Pulmonary artery endothelial cell (primary cell): ENCODE data around the gene SAE1. TPM values are rescaled to one million over a fixed set of nuclear protein-coding genes. Genes with fewer than 3 reads are reported as not detected.
A peak's percentile ranks its signal among the peaks of the same experiment; 100 is the strongest.

Experiments
- DNase-seq: peaks from one replicate; pipeline ENCODE4 v3.0.0-alpha.2; 2011; ENCODE audit warnings: low read depth, low spot score
- total RNA-seq: library from RNA; depleted of rRNA; stranded (reverse); fragments of >200 nt; gene quantifications from 2 replicates; pipeline ENCODE4 v1.2.3, GENCODE V29; 2014

The SAE1 gene
- total RNA-seq, 1 donor from 2014 or later: 210 TPM

DNA sequence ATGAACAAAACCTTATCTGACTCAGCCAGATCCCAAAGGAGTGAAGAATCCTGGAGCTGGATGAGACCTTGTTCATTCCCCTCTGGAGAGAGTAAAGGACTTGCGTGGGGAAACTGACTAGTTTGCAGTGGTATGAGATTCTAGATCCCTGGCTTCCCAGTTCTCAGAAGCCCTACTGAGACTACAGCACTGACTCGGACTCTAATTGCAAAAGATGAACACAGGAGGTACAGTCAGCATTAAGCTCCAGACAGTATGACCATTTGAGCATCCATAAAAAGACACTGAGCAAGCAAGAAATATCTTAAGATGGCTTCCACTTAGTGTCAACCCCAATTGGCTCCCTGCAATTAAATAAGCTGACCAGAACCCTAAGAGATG, 23.8 kb upstream of the SAE1 start:
- DNase-seq: no peak

DNA sequence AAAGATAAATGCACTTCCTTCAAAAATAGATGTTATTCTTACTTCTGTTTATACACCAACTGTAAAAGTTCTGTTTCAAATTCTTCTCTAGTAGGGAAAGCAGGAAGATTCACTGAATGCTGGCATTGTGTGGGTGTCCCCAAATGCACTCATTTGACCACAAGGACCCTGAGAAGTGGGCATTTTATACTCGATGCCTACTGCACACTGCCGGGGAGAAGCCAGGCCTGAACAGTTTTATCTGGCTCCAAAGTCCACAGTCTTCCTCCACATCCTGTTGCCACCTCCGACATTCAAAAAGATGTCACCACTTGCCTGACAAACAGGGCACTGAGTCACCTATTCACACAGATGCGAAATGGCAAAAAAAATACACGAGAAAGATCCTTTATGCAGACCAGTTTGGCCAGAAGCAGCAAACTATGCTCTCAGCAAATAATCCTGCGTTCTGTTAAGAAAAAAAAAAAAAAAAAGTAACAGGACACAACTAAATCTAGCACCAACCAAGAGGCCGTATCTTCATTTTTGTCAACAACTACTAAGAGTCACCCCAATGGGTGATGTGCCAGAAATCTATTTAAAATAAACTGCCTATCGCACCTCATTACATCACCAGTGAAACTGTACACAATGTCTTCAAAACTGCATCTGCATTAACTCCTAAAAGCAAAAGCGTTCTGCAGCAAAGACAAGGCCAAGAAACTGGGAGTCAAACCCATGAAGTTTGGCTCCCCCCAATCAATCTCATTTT, 23.3 kb upstream of the SAE1 start:
- DNase-seq: no peak

DNA sequence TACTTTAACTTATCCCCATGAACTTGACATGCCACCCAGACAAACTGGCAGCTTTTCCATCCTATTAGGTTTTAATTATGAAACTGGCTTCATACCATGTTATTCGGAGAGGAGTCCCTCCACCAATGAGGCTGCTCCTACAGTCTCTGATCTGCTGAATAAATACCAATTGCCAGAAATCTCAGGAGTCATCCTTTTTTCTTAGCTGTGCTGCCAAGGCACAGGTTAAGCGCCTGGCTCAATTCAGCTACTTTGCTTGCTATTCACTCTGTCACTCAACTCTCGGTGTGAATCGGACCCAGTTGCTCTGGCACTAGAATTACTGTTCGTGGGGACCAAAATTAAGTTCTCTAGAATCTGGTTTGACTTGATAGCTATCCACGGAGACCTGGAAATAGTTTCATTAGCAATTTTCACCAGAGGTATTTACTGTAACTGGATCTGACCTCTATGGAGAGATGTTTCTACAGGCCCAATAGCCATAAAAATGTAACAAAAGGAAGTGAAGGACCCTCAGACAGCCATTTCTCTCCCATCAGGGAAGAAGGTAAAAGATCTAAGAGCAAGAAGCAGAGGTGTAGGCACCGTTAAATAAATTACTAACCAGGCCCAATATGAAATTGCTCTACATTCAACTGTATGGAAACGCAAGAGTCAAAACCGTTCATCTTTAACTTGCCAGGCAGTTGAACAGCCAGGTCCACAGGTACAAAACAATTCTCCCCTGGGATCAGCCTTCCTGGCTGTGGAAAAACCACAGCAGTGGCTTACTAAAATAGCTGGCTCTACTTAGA, 22.5 kb upstream of the SAE1 start:
- DNase-seq: no peak

DNA sequence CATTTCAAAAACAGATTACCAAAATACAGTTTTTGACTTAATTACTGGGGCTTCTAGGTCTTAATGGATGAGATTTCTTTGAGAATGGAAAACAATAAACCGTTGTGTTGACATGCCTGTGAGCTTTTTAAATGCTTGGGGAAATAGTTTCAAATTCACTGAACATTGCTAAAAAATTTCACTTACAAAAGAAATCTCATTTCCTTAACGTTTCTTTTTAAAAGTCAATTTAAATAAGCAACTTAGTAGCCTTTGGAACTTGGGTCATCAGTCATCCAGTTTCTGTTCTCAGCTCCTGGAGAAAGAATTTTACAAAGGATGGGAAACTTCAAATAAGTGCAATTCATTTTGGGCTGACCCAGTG, 21.5 kb upstream of the SAE1 start:
- DNase-seq: no peak

DNA sequence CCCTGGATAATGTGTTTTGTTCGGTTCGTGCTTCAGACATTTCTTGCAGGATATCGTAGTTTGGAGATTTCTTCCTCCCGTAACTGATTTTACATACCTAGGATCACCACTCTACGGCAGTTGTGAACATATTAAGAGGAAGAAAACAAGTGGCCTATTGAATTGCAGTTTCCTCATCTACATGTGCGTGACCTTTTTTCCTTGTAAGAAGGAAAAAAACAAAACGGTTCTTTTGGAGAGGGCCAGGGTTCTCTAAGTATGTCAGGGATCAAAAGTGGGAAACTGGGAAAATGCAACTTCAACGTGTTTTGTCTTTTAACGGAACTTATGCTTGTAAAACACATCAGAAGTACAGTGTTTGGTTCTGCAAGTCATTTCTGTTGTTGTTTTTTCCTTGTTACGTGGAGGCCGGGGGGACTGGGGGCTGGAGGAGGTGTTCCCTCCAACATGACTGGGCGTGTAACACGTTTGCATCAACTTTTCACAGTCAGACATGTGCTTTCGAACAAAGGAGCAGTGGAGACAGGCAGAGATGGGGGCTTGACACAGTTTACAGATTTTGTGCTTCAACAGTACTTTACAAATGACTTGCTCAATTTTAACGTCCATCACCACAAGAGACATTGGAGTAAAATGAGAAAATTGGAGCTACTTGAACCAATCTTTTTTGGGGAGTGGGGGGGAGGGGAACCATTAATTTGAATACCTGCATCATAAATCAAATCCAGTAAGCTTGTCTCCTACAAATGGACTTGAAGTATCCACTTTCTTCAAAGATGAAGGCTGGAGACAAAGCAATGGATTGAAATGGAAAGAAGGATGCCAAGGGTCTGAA, 20.9 kb upstream of the SAE1 start:
- no peak for DNase-seq

DNA sequence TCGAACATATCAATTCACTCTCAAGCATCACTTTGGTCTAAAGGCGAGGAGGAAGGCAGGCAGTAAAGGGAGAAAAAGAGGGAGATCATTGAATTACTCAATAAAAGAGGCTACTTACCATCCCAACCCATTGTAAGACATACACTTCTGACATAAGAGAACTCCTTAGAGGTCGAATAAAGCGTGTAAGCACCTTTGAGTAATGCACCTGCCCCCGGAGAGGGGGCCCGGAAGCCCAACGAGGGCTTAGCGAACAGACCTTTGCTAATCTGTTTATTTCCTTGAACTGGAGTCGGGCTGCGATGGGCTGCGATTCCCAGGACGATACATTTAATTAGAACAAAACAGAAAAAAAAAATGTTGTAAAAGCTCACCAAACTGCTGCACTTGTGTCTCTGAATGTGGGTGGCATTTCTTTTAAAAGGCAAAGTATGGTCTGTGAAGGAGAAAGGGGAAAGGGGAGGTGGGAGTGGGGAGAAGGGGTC, 20.1 kb upstream of the SAE1 start:
- no peak for DNase-seq

DNA sequence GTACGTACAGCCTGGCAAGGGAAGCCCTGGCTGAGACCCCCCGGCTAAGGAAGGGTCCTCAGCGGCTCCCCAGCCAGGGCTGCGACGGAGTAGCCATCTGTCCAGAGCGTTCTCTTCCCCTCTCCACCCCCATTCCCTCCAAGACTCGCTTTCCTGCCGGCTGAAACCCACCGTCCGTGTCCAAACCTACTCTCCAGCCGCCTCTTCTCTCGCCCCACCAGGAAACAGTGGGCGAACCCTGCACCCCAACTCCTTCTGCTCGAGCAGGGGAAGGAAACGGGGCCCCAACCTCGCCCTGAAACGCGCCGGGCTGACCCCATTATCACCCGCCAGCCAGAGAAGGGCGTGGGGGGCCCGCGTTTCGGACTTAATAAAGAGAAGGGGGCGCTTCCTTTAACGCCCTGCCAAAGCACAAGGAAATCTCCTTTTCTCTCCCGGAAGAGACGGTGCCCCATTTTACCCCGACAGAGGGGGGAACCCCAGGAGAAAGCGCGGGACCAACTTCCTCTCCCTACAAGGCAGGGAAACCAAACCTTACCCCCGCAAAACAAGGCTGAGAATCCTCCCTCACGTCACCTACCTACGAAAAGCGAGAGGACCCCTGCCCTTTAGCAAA, 19.5 kb upstream of the SAE1 start:
- no peak for DNase-seq

DNA sequence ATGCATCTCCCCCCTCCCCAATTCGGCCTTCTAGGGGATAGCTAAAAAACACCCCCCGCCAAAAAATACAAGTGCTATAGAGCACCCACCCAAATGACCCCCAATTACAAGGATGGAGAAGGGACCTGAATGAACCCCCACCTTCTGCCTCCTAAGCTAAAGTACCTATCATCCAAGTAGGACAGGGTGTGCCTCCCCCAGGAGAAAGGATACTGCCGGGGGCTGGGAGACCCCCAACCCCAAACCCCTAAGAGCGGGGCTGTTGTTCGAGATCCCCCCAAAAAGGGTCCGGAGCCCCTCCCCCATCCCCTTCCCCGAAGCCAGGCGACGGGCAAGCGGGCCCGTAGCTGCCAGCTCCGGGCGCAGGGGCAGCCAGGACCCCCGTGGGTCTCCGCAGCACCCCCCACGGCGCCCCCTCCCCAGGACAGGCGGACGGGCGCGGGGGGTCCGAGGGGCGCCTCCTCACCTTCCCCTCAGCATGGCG, 18.9 kb upstream of the SAE1 start:
- DNase-seq: no peak

DNA sequence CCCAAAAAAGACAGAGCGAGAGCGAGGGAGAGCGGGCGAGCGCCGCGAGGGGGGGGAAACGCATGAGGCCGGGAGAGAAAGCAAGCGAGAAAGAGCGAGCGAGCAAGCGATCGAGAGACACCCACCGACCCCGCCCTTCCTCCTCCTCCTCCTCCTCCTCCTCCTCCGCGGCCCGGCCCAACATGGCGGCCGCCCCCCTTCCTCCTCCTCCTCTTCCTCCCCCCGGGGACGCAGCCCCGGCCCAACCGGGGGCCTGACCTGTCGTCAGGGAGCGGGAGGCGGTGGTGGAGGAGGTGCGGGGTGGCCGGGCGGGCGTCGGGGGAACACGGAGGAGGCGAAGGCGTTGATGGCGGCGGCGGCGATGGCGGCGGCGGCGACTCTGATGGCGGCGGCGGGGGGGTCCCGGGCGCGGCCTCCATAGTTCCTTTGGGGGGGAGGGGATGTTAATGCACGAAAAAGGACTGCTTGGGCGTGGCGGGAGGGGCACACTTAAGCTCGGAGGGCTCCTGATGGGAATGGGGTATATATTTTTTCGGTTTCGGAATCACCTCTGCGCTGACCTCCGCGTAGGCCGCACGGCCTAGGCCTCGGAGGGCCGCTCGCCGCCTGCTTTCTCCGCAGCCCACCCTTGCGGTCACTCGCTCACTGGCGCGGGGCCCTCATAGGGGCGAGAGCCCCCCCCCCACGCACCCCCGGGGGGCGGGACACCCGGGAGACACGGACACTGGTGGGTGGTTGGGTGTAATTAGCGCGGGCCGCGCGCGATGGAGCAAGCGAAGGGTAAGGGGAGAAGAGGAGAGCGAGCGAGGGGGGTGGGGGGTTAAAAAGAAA, 18.3 kb upstream of the SAE1 start:
- DNase-seq: no peak

DNA sequence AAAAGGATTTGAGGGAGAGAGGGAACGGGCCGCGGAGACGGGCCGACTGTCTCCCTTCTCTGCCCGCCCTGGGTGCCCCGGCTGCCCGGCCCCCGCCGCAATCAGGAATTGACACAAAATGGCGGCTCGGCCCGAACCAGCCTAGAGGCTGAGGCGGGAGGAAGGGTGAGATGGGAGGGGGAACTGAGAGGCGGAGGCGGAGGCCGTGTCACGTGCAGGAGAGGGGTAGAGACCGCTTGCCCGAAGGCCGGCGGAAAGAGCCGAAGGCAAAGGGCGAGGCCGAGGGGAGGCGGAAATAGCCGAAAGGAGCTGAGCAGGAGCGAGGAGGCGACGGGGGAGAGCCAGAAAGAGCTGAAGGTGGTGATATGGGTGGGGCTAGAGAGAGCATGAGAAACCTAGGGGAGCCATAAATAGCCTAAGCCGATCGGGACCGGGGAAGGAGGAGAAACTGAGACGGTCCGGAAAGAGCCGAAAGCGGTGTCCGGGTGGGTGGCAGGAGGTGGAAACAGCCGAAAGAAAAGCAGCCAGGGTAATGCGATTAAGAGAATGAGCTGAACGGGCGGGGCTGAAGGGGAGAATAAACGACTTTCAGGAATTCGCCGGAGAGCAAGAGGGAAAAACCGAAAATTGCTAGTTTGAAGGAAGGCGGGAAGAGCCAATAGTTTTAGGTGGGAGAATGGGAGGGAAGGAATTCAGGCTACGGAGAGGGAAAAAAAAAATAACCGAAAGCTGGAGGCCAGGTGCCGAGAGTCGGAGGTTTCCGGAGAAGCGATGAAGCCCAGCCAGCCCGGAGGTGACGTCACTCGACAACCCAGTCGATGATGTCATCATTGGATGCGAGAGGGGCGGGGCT, 17.4 kb upstream of the SAE1 start, which contains the start of gene ZC3H4:
ZC3H4 (minus strand) TSS at position 780 of the 853 bp plus-strand sequence. CDS start 1,192 bp downstream, outside the sequence.
- DNase-seq: peak; percentile 97

DNA sequence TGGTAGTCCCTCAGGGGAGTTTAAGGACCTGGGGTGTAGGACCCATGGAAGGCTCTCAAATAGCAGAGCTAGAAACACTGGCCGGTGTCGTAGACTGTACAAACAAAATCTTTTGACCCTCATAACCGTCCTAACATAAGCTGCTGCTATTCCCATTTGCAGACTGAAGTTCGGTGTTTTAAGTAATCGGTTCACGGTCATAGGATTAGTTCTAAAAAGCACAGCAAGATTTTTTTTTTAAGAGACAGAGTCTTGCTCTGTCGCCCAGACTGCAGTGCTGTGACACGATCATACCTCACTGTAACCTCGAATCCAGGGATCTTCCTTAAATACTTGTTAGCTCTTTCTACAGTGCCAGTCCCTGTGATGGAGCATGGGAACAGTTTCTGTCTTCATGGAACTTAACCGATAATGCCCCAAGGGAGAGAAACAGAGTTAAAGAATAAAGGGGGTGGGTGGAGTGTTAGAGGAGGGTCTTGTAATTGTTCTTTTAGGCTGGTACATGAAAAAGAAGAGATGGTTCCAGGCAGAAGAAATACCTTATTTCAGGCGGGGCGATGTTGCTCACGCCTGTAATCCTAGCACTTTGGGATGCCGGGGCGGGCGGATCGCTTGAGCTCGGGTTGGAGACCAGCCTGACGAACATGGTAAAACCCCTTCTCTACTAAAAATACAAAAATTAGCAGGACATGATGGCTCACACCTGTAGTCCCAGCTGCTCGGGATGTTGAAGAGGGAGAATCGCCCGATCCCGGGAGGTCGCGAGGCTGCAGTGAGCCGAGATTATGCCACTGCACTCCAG, 16.6 kb upstream of the SAE1 start:
- no peak for DNase-seq

DNA sequence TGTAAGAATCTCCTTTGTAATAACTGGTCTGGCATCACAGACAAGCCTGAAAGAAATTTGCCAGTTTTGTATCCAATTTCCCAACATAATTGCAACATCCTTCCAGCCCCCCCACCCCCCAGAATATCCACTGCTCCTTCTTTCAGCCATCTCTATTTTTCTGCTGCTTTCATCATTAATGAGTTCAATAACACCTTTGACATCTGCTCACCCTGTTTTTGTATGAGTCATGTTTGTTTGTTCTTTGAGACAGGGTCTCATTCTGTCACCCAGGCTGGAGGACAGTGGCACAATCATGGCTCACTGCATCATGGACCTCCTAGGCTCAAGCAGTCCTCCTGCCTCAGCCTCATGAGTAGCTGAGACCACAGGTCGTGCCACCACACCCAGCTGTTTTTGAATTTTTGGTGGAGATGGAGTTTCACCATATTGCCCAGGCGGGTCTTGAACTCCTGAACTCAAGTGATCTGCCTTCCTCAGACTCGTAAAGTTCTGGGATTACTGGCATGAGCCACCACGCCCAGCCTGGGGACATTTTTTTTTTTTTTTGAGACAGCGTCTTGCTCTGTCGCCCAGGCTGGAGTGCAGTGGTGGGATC, 10.1 kb upstream of the SAE1 start:
- DNase-seq: no peak

DNA sequence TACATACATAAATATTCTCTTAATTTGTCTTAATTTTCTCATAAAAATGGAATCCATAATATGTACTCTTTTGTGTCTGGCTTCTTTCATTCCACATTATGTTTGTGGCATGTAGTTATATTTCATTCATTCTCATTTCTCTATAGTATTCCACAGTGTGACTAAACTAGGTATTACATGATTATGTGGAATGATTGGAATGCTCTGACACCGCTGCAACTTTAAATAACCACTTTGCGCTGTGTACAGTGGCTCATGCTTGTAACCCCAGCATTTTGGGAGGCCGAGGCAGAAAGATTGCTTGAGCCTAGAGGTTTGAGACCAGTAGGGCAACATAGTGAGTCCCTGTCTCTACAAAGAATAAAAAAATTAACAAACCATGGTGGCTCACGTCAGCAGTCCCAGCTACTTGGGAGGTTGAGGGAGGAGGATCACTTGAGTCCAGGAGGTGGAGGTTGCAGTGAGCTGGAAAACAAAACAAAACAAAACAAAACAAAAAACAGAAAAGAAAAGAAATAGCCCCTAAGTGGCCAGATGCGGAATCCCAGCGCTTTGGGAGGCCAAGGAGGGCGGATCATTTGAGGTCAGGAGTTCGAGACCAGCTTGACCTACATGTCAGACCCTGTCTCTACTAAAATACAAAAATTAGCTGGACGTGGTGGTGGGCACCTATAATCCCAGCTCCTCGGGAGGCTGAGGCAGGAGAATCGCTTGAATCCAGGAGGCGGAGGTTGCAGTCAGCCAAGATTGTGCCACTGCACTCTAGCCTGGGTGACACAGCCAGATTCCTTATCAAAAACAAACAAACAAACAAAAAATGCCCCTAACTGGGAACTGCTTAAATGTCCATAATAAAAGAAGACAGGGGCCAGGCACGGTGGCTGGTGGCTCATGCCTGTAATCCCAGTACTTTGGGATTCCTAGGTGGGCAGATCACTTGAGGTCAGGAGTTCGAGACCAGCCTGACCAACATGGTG, 8.0 kb upstream of the SAE1 start:
- DNase-seq: no peak

DNA sequence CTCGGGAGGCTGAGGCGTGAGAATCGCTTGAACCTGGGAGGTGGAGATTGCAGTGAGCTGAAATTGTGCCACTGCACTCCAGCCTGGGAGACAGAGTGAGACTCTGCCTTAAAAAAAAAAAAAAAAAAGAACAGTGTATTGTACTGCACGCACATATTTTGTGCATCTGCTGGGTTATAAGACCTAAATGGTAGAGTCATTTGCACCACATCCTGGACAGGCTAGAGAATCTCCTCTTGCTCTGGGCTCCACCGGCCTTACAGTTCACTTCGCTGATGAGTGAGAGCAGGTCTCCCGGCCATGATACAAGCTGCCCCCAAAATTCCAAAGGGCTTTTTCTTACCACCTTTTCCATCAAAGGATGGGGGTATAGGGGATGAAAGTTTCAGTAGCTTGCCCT, 7.2 kb upstream of the SAE1 start:
- no peak for DNase-seq

DNA sequence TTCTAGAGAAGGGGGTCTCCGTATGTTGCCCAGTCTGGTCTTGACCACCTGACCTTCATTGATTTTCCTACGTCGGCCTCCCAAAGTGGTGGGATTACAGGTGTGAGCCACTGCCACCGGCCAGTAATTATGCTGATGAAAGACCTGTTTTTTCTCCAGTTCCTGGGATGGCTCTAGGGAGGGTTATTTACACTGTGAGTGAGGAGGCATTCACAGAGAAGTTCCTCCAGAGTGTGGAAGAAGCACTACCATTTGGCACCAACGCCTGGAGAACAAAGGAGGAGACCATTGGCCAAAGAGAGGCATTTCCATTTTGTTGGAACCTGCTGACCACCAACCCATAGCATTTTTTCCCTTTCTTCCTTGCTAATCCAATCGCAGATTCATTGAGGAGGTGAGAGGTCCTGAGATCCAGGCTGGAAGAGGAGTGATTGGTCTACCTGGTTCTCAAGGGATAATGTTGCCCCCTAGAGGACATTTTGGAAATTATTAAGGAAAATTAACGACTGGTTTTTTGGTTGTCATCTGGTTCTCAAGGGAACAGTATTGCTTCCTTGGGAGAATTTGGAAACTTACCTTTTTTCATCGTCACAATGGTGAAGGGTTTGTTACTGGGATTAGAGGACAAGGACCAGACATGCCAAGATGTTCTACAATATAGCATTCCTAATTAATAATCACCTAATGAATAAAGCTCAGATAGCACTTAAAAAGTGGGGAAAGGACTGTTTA, 5.5 kb upstream of the SAE1 start:
- no peak for DNase-seq

DNA sequence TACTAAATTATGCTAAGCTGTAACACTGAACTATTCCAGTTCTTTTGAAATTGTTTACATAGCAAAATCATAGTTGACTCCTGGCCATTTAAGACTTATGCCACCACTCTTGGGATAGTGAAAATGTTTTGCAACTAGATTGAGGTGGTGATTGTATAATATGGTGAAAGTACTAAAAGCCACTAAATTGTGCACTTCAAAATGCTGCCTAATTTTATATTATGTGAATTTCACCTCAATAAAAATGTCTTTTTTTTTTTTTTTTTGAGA, 5.0 kb upstream of the SAE1 start:
- DNase-seq: no peak

DNA sequence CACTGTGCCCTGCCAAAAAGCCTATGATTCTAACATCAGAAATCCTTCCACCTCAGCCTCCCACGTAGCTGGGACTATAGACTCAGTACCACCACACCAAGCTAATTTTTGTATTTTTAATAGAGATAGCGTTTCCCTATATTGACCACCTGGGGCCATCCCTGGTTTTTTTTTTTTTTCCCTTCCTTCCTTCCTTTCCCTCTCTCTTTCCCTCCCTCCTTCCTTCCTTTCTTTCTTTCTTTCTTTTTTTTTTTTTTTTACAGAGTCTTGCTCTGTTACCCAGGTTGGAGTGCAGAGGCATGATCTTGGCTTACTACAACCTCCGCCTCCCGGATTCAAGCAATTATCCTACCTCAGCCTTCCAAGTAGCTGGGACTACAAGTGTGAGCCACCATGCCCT, 1.1 kb upstream of the SAE1 start:
- no peak for DNase-seq
